NOMO-1 treated with DMSO at 0.1 percent for 48 hours (cell line): ENCODE results near the gene TMEM176B.

Source experiments
- DNase-seq: peaks from one replicate; lab custom pipeline; 2025; ENCODE audit not compliant: unreplicated experiment; lab: John Stamatoyannopoulos, UW

TMEM176B gene

DNA sequence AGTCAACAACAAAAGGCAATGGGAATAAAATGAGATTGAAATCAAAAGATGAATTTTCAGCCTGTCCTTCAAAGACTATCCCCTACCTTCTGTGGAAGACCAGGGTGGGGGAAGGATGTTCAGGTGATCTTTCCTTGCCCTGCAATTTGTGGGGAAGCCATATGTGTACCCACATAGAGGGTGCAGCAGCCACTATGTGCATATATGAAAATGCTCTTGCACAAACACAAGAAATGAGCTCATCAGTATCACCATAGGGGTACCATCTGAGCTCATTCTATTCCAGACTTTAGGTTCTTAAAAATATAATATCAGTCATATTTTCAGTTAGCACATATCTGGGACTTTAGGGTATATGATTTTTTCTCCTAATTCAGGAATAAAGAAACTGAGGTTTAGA lies 45.2 kb downstream of the TMEM176B start:
- DNase-seq, result no peak

DNA sequence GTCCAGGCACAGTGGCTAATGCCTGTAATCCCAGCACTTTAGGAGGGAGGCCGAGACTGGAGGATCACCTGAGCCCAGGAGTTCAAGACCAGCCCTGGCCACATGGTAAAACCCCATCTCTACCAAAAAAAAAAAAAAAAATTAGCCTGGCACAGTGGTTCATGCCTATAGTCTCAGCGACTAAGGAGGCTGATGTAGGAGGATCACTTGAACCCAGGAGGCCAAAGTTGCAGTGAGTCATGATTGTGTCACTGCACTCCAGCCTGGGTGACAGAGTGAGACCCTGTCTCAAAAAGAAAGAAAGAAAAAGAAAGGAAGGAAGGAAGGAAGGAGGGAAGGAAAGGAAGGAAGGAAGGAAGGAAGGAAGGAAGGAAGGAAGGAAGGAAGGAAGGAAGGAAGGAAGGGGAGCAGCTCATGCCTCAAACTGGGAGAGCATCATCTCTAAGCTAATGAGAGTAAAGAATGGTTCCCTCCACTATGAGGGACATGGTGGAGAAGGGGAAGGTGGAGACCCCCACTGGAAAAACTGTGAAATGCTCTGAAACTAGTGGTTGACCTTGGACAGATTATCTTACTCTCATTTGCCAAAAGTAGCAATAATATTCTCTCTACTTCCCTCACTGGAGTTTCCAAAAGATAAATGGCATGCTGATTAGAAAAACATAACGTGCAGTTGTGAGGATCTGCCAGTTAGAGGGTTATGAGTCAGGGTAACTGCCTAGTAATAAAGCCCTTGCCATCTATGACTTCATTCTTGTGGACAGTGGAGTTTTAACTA lies 46.1 kb downstream of the TMEM176B start:
- DNase-seq, result peak; percentile 14

DNA sequence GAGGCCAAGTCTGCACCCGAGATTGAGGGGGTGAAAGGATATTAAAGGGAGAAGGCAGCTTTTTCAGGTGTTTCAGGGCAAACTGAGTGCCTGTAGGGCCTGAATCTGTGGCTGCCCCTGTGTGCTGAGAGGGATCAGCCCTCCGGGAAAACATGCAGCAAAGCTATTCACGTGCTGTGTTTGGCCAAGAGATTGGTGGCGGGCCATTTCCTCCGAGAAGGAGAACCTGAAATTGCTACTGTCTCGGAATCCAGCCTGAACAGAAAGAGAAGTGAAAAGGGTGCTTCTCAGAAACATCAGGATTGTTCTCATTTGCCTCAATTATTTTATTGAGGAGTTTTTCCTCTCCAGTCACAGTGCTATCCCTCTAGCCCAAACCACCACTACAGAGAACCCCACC lies 46.9 kb downstream of the TMEM176B start:
- DNase-seq, result peak; percentile 6

DNA sequence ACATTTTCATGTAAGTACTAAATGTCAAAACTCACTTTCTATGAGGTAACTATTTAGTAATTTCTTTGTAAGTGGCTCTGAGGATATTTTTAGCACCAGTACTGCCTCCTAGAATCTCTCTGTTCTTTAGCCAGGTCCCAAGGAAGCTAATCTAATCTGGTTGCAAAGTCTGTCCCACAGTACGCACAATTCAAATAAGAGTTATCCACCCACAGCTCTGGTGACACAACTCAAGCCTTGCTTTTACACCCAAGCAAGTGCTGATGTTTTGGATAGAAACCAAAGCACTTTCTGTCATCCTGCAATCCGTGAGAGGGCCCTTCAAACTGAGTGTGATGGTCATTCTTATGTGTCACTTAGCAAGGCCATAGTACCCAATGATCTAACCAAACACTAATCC lies 48.5 kb downstream of the TMEM176B start:
- no peak for DNase-seq

DNA sequence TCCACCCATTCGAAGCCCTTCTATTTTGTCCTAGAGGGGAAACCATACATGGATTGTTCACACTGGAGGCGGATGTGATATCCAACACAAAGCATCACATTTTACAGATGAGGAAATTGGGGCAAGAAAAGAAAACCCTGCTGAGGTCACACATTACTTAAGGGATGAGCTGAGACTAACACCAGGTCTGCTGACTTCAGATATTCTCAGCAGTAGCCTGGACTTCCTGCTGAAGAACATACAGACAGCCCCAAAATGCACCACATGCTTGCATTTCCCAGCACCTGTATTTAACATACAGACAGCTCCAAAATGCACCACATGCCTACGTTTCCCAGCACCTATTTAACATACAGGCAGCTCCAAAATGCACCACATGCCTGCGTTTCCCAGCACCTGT lies 51.8 kb downstream of the TMEM176B start:
- DNase-seq, result no peak

GRCh38 chr7:150746921-150747320 lies 53.2 kb downstream of the TMEM176B start:
- no peak for DNase-seq

GRCh38 chr7:150745876-150746275 lies 54.3 kb downstream of the TMEM176B start:
- DNase-seq, result no peak

GRCh38 chr7:150745086-150745485 lies 55.1 kb downstream of the TMEM176B start:
- no peak for DNase-seq

DNA sequence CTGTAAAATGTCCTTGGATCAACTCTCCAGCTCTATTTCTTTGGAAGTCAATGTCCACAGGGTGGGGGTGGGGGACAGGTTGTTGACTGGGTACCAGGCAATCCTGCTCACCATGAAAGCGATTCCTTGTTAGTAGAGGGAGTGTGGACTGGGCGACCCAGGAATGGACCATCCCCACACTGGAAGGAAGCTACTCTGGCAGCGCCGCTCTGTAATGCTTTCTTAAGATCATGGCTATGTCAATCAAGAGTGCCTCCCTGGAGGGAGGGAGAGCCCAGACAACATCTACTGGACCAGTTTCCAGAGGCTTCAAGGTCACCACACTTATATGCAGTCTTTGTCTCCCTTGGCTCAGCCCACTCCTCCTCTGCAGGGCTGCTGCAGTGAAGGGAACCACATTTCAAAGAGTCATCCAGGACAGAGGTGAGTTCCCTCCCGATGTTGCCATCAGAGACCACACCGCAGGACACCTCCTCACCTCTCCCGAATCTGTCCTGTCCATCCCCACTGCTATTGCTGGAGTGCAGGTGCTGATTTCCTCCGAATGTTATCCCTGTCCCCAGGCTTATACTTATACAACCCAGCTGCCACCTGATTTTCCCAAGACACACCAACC lies 56.0 kb downstream of the TMEM176B start:
- DNase-seq, result no peak

GRCh38 chr7:150742286-150742968 lies 57.7 kb downstream of the TMEM176B start:
- DNase-seq, result no peak
